ENCODE data around the gene SPATS2. TPM values are rescaled to one million over a fixed set of nuclear protein-coding genes. Genes with fewer than 3 reads are reported as not detected.

SPATS2 gene
- total RNA-seq, 1 donor from 2014 or later = 46.3 TPM

GRCh38 chr12:49325606-49326005 is 41.7 kb upstream of the SPATS2 start:
- H3K79me2 ChIP-seq (ENCODE audit: insufficient read depth, low read length) = peaks cover 14% of the 10 kb centered on the region
- Mint-ChIP-seq H3K4me1 (ENCODE audit: low read depth, unreplicated experiment) (peaks cover 4% of the 10 kb centered on the region), H3K27me3 (ENCODE audit: low read depth, unreplicated experiment) (peaks cover 7% of the 10 kb centered on the region), H3K27ac (ENCODE audit: unreplicated experiment) (no peak overlapping the region), H3K9me3 (ENCODE audit: unreplicated experiment) (no peaks in the 10 kb centered on the region), H3K36me3 (ENCODE audit: low read depth, unreplicated experiment) (no peaks in the 10 kb centered on the region), H3K4me3 (ENCODE audit: unreplicated experiment) (no peak overlapping the region)
- FAIRE-seq (no peak), DNase-seq (ENCODE audit: low read depth) (no peak)
- no peak overlapping the region for H3K9ac ChIP-seq (ENCODE audit: low read length)
- H3K4me1 ChIP-seq (ENCODE audit: insufficient read depth, low read length) = peaks cover 14% of the 10 kb centered on the region
- H4K20me1 ChIP-seq (ENCODE audit: insufficient read depth, low read length) = no peaks in the 10 kb centered on the region
- H3K27me3 ChIP-seq (ENCODE audit: insufficient read depth, low read length) = no peaks in the 10 kb centered on the region
- TF ChIP-seq CTCF (IDR thresholded peaks at IDR 0.05; ENCODE audit: insufficient read depth, low read depth, low read length) (no peak), EZH2 (IDR thresholded peaks at IDR 0.05; ENCODE audit: insufficient read depth, low read length) (no peak)
- no peak overlapping the region for H3K4me2 ChIP-seq (ENCODE audit: low read length)
- no peak overlapping the region for H3K4me3 ChIP-seq (ENCODE audit: insufficient read depth, low read depth, low read length)
- no peak overlapping the region for H2AFZ ChIP-seq (ENCODE audit: low read depth, low read length)
- H3K36me3 ChIP-seq (ENCODE audit: insufficient read depth, low read length) = peaks cover 4% of the 10 kb centered on the region
- H3K9me3 ChIP-seq (ENCODE audit: insufficient read depth, low read depth, low read length) = no peaks in the 10 kb centered on the region
- no peak overlapping the region for H3K27ac ChIP-seq (ENCODE audit: low read depth, low read length)

- Histone ChIP-seq H2AFZ (ENCODE audit: low read depth, low read length) (no peak overlapping the region), H3K4me2 (ENCODE audit: low read length) (no peak overlapping the region), H3K4me1 (ENCODE audit: insufficient read depth, low read length) (peaks cover 10% of the 10 kb centered on the region), H3K27me3 (ENCODE audit: insufficient read depth, low read length) (no peaks in the 10 kb centered on the region), H4K20me1 (ENCODE audit: insufficient read depth, low read length) (peaks cover 7% of the 10 kb centered on the region), H3K36me3 (ENCODE audit: insufficient read depth, low read length) (peaks cover 4% of the 10 kb centered on the region), H3K4me3 (ENCODE audit: insufficient read depth, low read depth, low read length) (no peak overlapping the region), H3K79me2 (ENCODE audit: insufficient read depth, low read length) (peaks cover 14% of the 10 kb centered on the region), H3K27ac (ENCODE audit: low read depth, low read length) (no peak overlapping the region), H3K9me3 (ENCODE audit: insufficient read depth, low read depth, low read length) (no peaks in the 10 kb centered on the region), H3K9ac (ENCODE audit: low read length) (no peak overlapping the region)
- Mint-ChIP-seq H3K27me3 (ENCODE audit: low read depth, unreplicated experiment) (peaks cover 20% of the 10 kb centered on the region), H3K4me3 (ENCODE audit: unreplicated experiment) (no peak overlapping the region), H3K9me3 (ENCODE audit: unreplicated experiment) (no peaks in the 10 kb centered on the region), H3K4me1 (ENCODE audit: low read depth, unreplicated experiment) (peaks cover 4% of the 10 kb centered on the region), H3K27ac (ENCODE audit: unreplicated experiment) (no peak overlapping the region), H3K36me3 (ENCODE audit: low read depth, unreplicated experiment) (no peaks in the 10 kb centered on the region)
- DNase-seq (ENCODE audit: low read depth) = no peak
- FAIRE-seq = no peak
- TF ChIP-seq CTCF (IDR thresholded peaks at IDR 0.05; ENCODE audit: insufficient read depth, low read depth, low read length) (no peak), EZH2 (IDR thresholded peaks at IDR 0.05; ENCODE audit: insufficient read depth, low read length) (no peak)
Measured at GRCh38 chr12:49327368-49327767, 39.9 kb upstream of the SPATS2 start.

- no peak overlapping the region for H3K27ac ChIP-seq (ENCODE audit: low read depth, low read length)
- H3K4me3 Mint-ChIP-seq (ENCODE audit: unreplicated experiment) = no peak overlapping the region
Measured at GRCh38 chr12:49327887-49328286, 39.4 kb upstream of the SPATS2 start.

More at GRCh38 chr12:49327887-49328286, 39.4 kb upstream of the SPATS2 start:
- H3K36me3 ChIP-seq (ENCODE audit: insufficient read depth, low read length) = peaks cover 4% of the 10 kb centered on the region
- H3K9me3 Mint-ChIP-seq (ENCODE audit: unreplicated experiment) = no peaks in the 10 kb centered on the region
- H3K9ac ChIP-seq (ENCODE audit: low read length) = no peak overlapping the region
- no peak for TF ChIP-seq EZH2 (IDR thresholded peaks at IDR 0.05; ENCODE audit: insufficient read depth, low read length)
- TF ChIP-seq CTCF (IDR thresholded peaks at IDR 0.05; ENCODE audit: insufficient read depth, low read depth, low read length) = no peak
- H3K36me3 Mint-ChIP-seq (ENCODE audit: low read depth, unreplicated experiment) = no peaks in the 10 kb centered on the region
- H3K27me3 ChIP-seq (ENCODE audit: insufficient read depth, low read length) = peaks cover 2% of the 10 kb centered on the region
- H4K20me1 ChIP-seq (ENCODE audit: insufficient read depth, low read length) = peaks cover 8% of the 10 kb centered on the region
- H3K4me2 ChIP-seq (ENCODE audit: low read length) = no peak overlapping the region
- H3K79me2 ChIP-seq (ENCODE audit: insufficient read depth, low read length) = peaks cover 14% of the 10 kb centered on the region
- no peak overlapping the region for H3K27ac Mint-ChIP-seq (ENCODE audit: unreplicated experiment)
- no peak overlapping the region for H2AFZ ChIP-seq (ENCODE audit: low read depth, low read length)
- H3K4me3 ChIP-seq (ENCODE audit: insufficient read depth, low read depth, low read length) = no peak overlapping the region
- H3K4me1 ChIP-seq (ENCODE audit: insufficient read depth, low read length) = peaks cover 9% of the 10 kb centered on the region
- peaks cover 26% of the 10 kb centered on the region for H3K27me3 Mint-ChIP-seq (ENCODE audit: low read depth, unreplicated experiment)
- DNase-seq (ENCODE audit: low read depth) (no peak), FAIRE-seq (no peak)
- peaks cover 4% of the 10 kb centered on the region for H3K4me1 Mint-ChIP-seq (ENCODE audit: low read depth, unreplicated experiment)
- H3K9me3 ChIP-seq (ENCODE audit: insufficient read depth, low read depth, low read length) = no peaks in the 10 kb centered on the region
